SU-DHL-6 (cell line): Measurements from ENCODE around the gene SBNO2.

Experiments used
- EZH2phosphoT487 ChIP-seq: fragments of 200-600 bp; sonication (generic), shearing (Covaris generic); conservative IDR thresholded peaks from 2 replicates; pipeline ENCODE4 v1.6.1; 2018; ENCODE audit warnings: mild to moderate bottlenecking, antibody characterized with exemption, low read length, moderate library complexity, mixed read lengths
- TF ChIP-seq, protein P1 (sequence below): fragments of 200-600 bp; sonication (generic); IDR thresholded peaks from one replicate; pipeline ENCODE4 v1.5.1; 2017; ENCODE audit warnings: antibody characterized with exemption, mild to moderate bottlenecking, low read length, moderate library complexity; ENCODE audit not compliant: insufficient read depth, poor library complexity, severe bottlenecking

DNA sequence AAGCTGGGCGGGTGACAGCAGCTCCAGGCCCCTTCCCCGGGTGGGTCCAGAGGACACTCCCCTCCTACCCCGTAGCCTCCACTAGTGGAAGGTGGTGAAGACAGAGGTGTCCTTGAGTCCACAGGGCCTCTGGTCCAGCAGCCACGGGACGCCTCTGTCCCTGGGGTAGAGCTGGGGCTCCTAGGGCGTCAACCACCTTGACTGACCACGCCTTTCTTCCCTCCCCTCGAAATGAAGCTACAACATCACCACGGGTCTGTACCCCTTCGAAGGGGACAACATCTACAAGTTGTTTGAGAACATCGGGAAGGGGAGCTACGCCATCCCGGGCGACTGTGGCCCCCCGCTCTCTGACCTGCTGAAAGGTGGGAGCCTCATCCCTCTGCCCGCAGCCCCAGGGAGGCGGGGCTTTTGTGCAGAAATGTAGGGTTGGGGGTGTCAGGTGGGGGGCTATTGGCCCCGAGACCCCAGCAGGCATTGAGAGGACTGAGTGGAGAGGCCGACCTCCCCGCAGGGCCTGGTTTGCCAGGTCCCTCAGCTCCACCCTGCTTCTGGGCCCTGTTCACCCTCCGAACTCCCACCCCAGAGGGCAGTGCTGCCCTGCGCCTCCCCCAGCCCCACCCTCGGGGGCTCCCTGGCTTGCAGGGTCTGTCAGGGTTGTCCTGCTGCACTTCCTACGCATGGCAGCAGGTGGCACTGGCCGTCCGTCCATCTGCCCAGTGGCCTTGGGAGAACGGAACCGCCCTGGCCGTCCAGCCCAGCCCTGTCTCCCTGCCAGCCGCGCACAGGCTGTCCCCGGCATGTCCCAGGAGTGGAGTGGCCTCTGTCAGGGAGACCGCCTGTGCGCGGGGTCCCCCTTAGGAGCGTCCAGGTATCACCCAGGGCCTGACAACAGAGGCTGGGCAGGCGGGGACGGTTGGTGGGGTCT lies 47.2 kb upstream of the SBNO2 start:
- TF ChIP-seq, protein P1, sequence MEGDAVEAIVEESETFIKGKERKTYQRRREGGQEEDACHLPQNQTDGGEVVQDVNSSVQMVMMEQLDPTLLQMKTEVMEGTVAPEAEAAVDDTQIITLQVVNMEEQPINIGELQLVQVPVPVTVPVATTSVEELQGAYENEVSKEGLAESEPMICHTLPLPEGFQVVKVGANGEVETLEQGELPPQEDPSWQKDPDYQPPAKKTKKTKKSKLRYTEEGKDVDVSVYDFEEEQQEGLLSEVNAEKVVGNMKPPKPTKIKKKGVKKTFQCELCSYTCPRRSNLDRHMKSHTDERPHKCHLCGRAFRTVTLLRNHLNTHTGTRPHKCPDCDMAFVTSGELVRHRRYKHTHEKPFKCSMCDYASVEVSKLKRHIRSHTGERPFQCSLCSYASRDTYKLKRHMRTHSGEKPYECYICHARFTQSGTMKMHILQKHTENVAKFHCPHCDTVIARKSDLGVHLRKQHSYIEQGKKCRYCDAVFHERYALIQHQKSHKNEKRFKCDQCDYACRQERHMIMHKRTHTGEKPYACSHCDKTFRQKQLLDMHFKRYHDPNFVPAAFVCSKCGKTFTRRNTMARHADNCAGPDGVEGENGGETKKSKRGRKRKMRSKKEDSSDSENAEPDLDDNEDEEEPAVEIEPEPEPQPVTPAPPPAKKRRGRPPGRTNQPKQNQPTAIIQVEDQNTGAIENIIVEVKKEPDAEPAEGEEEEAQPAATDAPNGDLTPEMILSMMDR, result peak; percentile 18
- TF ChIP-seq EZH2phosphoT487, result no peak
